ENCODE results near the gene C20orf144. TPM values are rescaled to one million over a fixed set of nuclear protein-coding genes. Genes with fewer than 3 reads are reported as not detected.

C20orf144 gene
- total and polyA plus RNA-seq, 9 of the 15 experiments (the other 6 are each of a cell fraction or from before 2014, with no cell fraction given) = 0.04 to 0.23 (median 0.11) TPM; not detected in 2

GRCh38 chr20:33675136-33675959 is 13.2 kb downstream of the C20orf144 start (continued):
- no peak for TF ChIP-seq ZBTB5 (IDR thresholded peaks at IDR 0.05)
- TF ChIP-seq MAFG (tag; conservative IDR thresholded peaks at IDR 0.05) = no peak
- 0 out of 2 replicates have a peak, but pooled peaks have one; percentile 3 for TF ChIP-seq TCF3 (CRISPR knock-in tag; IDR thresholded peaks at IDR 0.05)
- TF ChIP-seq ZNF277 (CRISPR knock-in tag; IDR thresholded peaks at IDR 0.05; ENCODE audit: borderline replicate concordance) = no peak
- TF ChIP-seq POLR2AphosphoS5 (IDR thresholded peaks at IDR 0.05; ENCODE audit: control insufficient read depth, insufficient read depth, low read depth, low read length) = 0 out of 2 replicates have a peak, but pooled peaks have one; percentile 3
- TF ChIP-seq CHAMP1 (IDR thresholded peaks at IDR 0.05) = no peak
- TF ChIP-seq SPI1 (IDR thresholded peaks at IDR 0.05; ENCODE audit: borderline replicate concordance, low read depth, low read length) = 0 out of 2 replicates have a peak, but pooled peaks have one; percentile 9
- no peak for TF ChIP-seq CBX8 (IDR thresholded peaks at IDR 0.05; ENCODE audit: borderline replicate concordance, extremely low read depth, low read depth, low read length, poor library complexity, severe bottlenecking)

Measured in K562 (cell line).